Peyer's patch (tissue), 4 donors: ENCODE results near the gene MAB21L3.

ENCODE experiments used
- POLR2A ChIP-seq, 2 donors: fragments of 450-650 bp; IDR thresholded peaks; one replicate each; pipeline ENCODE4 v1.5.1; 2017; ENCODE audit warnings: antibody characterized with exemption in 2 of 2, mild to moderate bottlenecking in 2 of 2, moderate library complexity in 2 of 2
- TF ChIP-seq, protein P1 (sequence below), 6 experiments: fragments of 450-650 bp in 4 of 6; fragments of 200-600 bp in 2 of 6; sonication (generic) in 1 of 6; IDR thresholded peaks; one replicate each; pipeline ENCODE4 v1.5.1; 2017 to 2019; ENCODE audit warnings: antibody characterized with exemption in 6 of 6, mild to moderate bottlenecking in 3 of 6, moderate library complexity in 1 of 6

DNA sequence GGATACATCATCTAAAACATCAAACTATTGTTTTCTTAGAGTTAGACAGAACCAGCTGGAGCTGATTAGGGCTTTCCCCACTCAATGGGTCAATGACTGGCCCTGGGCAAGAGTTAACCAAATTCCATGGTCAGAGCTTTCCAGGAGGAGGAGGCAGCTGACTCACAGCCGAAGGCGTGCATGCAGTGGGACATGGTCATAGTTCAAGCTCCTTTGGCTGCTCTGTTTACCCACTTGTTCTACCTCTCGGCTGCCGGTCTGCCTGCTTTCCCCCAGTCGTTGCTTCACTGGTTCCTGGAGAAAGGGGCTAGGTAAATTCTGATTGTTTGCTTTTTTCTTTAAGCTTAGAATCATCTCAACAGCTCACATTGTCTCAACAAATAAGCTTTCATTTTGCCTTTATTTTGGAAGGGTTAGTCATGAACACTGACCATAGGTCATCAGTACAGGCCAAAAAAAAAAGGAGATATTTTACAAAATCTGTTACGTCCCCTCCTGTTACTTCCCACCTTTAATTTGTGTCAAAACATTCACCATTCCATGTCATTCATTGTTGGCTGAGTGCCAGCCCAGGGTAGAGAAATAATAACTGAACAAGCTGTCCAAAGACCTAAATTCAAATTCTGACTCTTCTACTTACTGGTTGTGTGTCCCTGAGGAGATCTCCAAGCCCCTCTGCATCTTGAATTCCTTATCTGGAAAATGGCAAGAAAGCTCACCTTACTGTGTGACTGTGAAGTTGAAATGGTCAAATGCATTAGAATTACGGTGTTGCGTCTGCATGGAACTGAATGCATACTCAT lies 12.0 kb downstream of the MAB21L3 start:
- TF ChIP-seq, protein P1, sequence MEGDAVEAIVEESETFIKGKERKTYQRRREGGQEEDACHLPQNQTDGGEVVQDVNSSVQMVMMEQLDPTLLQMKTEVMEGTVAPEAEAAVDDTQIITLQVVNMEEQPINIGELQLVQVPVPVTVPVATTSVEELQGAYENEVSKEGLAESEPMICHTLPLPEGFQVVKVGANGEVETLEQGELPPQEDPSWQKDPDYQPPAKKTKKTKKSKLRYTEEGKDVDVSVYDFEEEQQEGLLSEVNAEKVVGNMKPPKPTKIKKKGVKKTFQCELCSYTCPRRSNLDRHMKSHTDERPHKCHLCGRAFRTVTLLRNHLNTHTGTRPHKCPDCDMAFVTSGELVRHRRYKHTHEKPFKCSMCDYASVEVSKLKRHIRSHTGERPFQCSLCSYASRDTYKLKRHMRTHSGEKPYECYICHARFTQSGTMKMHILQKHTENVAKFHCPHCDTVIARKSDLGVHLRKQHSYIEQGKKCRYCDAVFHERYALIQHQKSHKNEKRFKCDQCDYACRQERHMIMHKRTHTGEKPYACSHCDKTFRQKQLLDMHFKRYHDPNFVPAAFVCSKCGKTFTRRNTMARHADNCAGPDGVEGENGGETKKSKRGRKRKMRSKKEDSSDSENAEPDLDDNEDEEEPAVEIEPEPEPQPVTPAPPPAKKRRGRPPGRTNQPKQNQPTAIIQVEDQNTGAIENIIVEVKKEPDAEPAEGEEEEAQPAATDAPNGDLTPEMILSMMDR (IDR thresholded peaks at IDR 0.05): no peak
- no peak for TF ChIP-seq POLR2A (IDR thresholded peaks at IDR 0.05)
